Liver (tissue), 9 donors: ENCODE measurements around the gene GABBR2. TPM values are rescaled to one million over a fixed set of nuclear protein-coding genes. Genes with fewer than 3 reads are reported as not detected.

Experiments
- DNase-seq: peaks from one replicate; pipeline ENCODE4 v3.0.0-alpha.2; 2017; ENCODE audit warnings: low spot score
- H3K27ac ChIP-seq, 2 donors: one replicate each; pipeline ENCODE4 v1.7.0; 2013; ENCODE audit warnings: inconsistent platforms in 2 of 2, low read length in 2 of 2, control low read depth in 1 of 2, low read depth in 1 of 2, mild to moderate bottlenecking in 1 of 2
- H3K27me3 ChIP-seq, 4 donors: one replicate each; pipeline versions ENCODE4 v1.6.1 to v1.7.0; 2013; ENCODE audit warnings: low read length in 3 of 4, inconsistent platforms in 1 of 4, mild to moderate bottlenecking in 1 of 4, moderate library complexity in 1 of 4; ENCODE audit not compliant: control insufficient read depth in 4 of 4, insufficient read depth in 4 of 4
- H3K36me3 ChIP-seq, 4 donors: one replicate each; pipeline versions ENCODE4 v1.6.1 to v1.7.0; 2013; ENCODE audit warnings: low read length in 3 of 4, mild to moderate bottlenecking in 3 of 4, low read depth in 1 of 4, moderate library complexity in 1 of 4; ENCODE audit not compliant: control insufficient read depth in 4 of 4, insufficient read depth in 3 of 4
- H3K4me1 ChIP-seq, 4 donors: one replicate each; pipeline versions ENCODE4 v1.6.1 to v1.7.0; 2013; ENCODE audit warnings: low read length in 3 of 4, mild to moderate bottlenecking in 3 of 4, moderate library complexity in 1 of 4; ENCODE audit not compliant: control insufficient read depth in 4 of 4, insufficient read depth in 4 of 4
- H3K4me3 ChIP-seq, 3 donors: one replicate each; pipeline versions ENCODE4 v1.6.1 to v1.7.0; 2013; ENCODE audit warnings: low read length in 3 of 3, control low read depth in 1 of 3, low read depth in 1 of 3, mild to moderate bottlenecking in 1 of 3
- H3K9ac ChIP-seq, 2 donors: one replicate each; pipeline ENCODE4 v1.7.0; 2013; ENCODE audit warnings: low read length in 2 of 2, mild to moderate bottlenecking in 2 of 2, moderate library complexity in 2 of 2, control low read depth in 1 of 2, low read depth in 1 of 2
- H3K9me3 ChIP-seq, 4 donors: one replicate each; pipeline versions ENCODE4 v1.6.1 to v1.7.0; 2013; ENCODE audit warnings: low read length in 3 of 4; ENCODE audit not compliant: control insufficient read depth in 4 of 4
- ATF3 ChIP-seq: IDR thresholded peaks from 2 replicates; pipeline ENCODE4 v1.6.1; 2016; ENCODE audit warnings: antibody characterized with exemption
- CTCF ChIP-seq: fragments of 150-350 bp; IDR thresholded peaks from 2 replicates; pipeline ENCODE4 v1.5.1; 2017; ENCODE audit warnings: improper control_type of control experiment, low read depth, low read length; ENCODE audit not compliant: missing input control
- EGR1 ChIP-seq, 2 donors: IDR thresholded peaks; 2 replicates each; pipeline ENCODE4 v1.6.1; 2016 to 2018; ENCODE audit warnings: antibody characterized with exemption in 2 of 2, low read depth in 2 of 2
- FOXA1 ChIP-seq: IDR thresholded peaks from 2 replicates; pipeline ENCODE4 v1.6.1; 2016; ENCODE audit warnings: antibody characterized with exemption
- FOXA2 ChIP-seq: IDR thresholded peaks from 2 replicates; pipeline ENCODE4 v1.6.1; 2016; ENCODE audit warnings: antibody characterized with exemption
- GABPA ChIP-seq, 2 donors: IDR thresholded peaks in 1 of 2; conservative IDR thresholded peaks in 1 of 2; 2 replicates each; pipeline ENCODE4 v1.6.1; 2016; ENCODE audit warnings: antibody characterized with exemption in 2 of 2, mild to moderate bottlenecking in 1 of 2, moderate library complexity in 1 of 2
- HNF4A ChIP-seq, 2 donors: conservative IDR thresholded peaks; 2 replicates each; pipeline ENCODE4 v1.6.1; 2016; ENCODE audit warnings: antibody characterized with exemption in 2 of 2, mild to moderate bottlenecking in 2 of 2
- HNF4G ChIP-seq: IDR thresholded peaks from 2 replicates; pipeline ENCODE4 v1.6.1; 2016; ENCODE audit warnings: antibody characterized with exemption
- JUND ChIP-seq, 2 donors: IDR thresholded peaks; 2 replicates each; pipeline ENCODE4 v1.6.1; 2016; ENCODE audit warnings: antibody characterized with exemption in 2 of 2
- MAX ChIP-seq: IDR thresholded peaks from 2 replicates; pipeline ENCODE4 v1.6.1; 2016; ENCODE audit warnings: antibody characterized with exemption
- NR2F2 ChIP-seq: IDR thresholded peaks from 2 replicates; pipeline ENCODE4 v1.6.1; 2016; ENCODE audit warnings: antibody characterized with exemption
- RAD21 ChIP-seq, 2 donors: IDR thresholded peaks; 2 replicates each; pipeline ENCODE4 v1.6.1; 2016; ENCODE audit warnings: antibody characterized with exemption in 2 of 2, mild to moderate bottlenecking in 2 of 2
- REST ChIP-seq: IDR thresholded peaks from 2 replicates; pipeline ENCODE4 v1.6.1; 2016; ENCODE audit warnings: antibody characterized with exemption, mild to moderate bottlenecking
- RXRA ChIP-seq, 2 donors: IDR thresholded peaks; 2 replicates each; pipeline ENCODE4 v1.6.1; 2017 to 2018; ENCODE audit warnings: antibody characterized with exemption in 2 of 2, mild to moderate bottlenecking in 1 of 2
- SP1 ChIP-seq: IDR thresholded peaks from 2 replicates; pipeline ENCODE4 v1.6.1; 2018; ENCODE audit warnings: antibody characterized with exemption, mild to moderate bottlenecking
- TAF1 ChIP-seq: conservative IDR thresholded peaks from 2 replicates; pipeline ENCODE4 v1.6.1; 2016; ENCODE audit warnings: antibody characterized with exemption, mild to moderate bottlenecking
- YY1 ChIP-seq: IDR thresholded peaks from 2 replicates; pipeline ENCODE4 v1.6.1; 2016; ENCODE audit warnings: antibody characterized with exemption, mild to moderate bottlenecking
- ZBTB33 ChIP-seq: IDR thresholded peaks from 2 replicates; pipeline ENCODE4 v1.6.1; 2016; ENCODE audit warnings: antibody characterized with exemption
- WGBS: extraction: QIAGEN DNeasy Blood & Tissue Kit; methylation state at CpG from one replicate; pipeline ENCODE4 v1.1.7; 2013; 5-methylcytosine and 5-hydroxymethylcytosine counted together
- polyA plus RNA-seq, 2 donors: library from polyadenylated mRNA; stranded (reverse) in 1 of 2; unstranded in 1 of 2; fragments of 200-250 nt in 1 of 2; fragments of >200 nt in 1 of 2; fragmentation: Nextera tagmentation in 1 of 2; extraction: Ambion mirVana in 1 of 2; gene quantifications; one replicate each; pipeline versions ENCODE4 v1.2.1 to v1.2.3, GENCODE V29; 2013 to 2015
- total RNA-seq, 2 donors: library from RNA; depleted of rRNA; stranded (reverse); fragments of >200 nt; gene quantifications; one replicate each; pipeline ENCODE4 v1.2.3, GENCODE V29; 2014
- donor health status: healthy.
- donor health status: healthy.
- donor health status: healthy.
- donor health status: healthy.
- donor health status: healthy.

The GABBR2 gene
- total and polyA plus RNA-seq, 4 donors = 0.03 to 0.23 (median 0.08) TPM; not detected in 1

GRCh38 chr9:98484162-98484561, 224.6 kb downstream of the GABBR2 start:
- H3K36me3 ChIP-seq = no peaks in the 10 kb centered on the region
- WGBS = 50% methylated on average over 5 of the region's 5 CpGs
- TF ChIP-seq YY1 (no peak), FOXA1 (no peak), EGR1 (IDR thresholded peaks at IDR 0.05; ENCODE audit: low read depth in 2 of 2) (no peak), ZBTB33 (no peak)

GRCh38 chr9:98482226-98482625, 226.5 kb downstream of the GABBR2 start:
- 82% methylated on average over 5 of the region's 5 CpGs for WGBS
- H3K4me1 ChIP-seq = no peaks in the 10 kb centered on the region
- H3K9me3 ChIP-seq = no peaks in the 10 kb centered on the region
- H3K27me3 ChIP-seq = no peaks in the 10 kb centered on the region
- H3K9ac ChIP-seq = no peak overlapping the region
- no peak for DNase-seq
- TF ChIP-seq RXRA (IDR thresholded peaks at IDR 0.05) (no peak), RAD21 (IDR thresholded peaks at IDR 0.05) (no peak), SP1 (no peak), GABPA (IDR thresholded peaks at IDR 0.05 in 1 of 2, conservative IDR thresholded peaks at IDR 0.05 in 1 of 2) (no peak)
- no peak overlapping the region for H3K27ac ChIP-seq
- no peak overlapping the region for H3K4me3 ChIP-seq
- H3K36me3 ChIP-seq = no peaks in the 10 kb centered on the region

More at GRCh38 chr9:98484162-98484561, 224.6 kb downstream of the GABBR2 start:
- no peak overlapping the region for H3K27ac ChIP-seq
- H3K9me3 ChIP-seq = no peaks in the 10 kb centered on the region
- no peak for DNase-seq
- H3K4me3 ChIP-seq = no peak overlapping the region
- H3K9ac ChIP-seq = no peak overlapping the region
- H3K27me3 ChIP-seq = no peaks in the 10 kb centered on the region
- H3K4me1 ChIP-seq = no peaks in the 10 kb centered on the region

GRCh38 chr9:98481676-98482075, 227.1 kb downstream of the GABBR2 start:
- Histone ChIP-seq H3K27me3 (no peaks in the 10 kb centered on the region), H3K36me3 (no peaks in the 10 kb centered on the region), H3K9ac (no peak overlapping the region), H3K27ac (no peak overlapping the region), H3K9me3 (no peaks in the 10 kb centered on the region), H3K4me1 (no peaks in the 10 kb centered on the region), H3K4me3 (no peak overlapping the region)
- no peak for TF ChIP-seq RAD21 (IDR thresholded peaks at IDR 0.05)
- TF ChIP-seq ZBTB33 = no peak
- TF ChIP-seq CTCF = no peak
- TF ChIP-seq FOXA2 = no peak
- TF ChIP-seq HNF4A (conservative IDR thresholded peaks at IDR 0.05) = no peak
- TF ChIP-seq NR2F2 = no peak
- TF ChIP-seq YY1 = no peak
- TF ChIP-seq HNF4G = no peak
- TF ChIP-seq EGR1 (IDR thresholded peaks at IDR 0.05; ENCODE audit: low read depth in 2 of 2) = no peak
- TF ChIP-seq ATF3 = no peak
- TF ChIP-seq JUND (IDR thresholded peaks at IDR 0.05) = no peak
- no peak for TF ChIP-seq MAX
- no peak for TF ChIP-seq REST
- TF ChIP-seq RXRA (IDR thresholded peaks at IDR 0.05) = no peak
- TF ChIP-seq TAF1 = no peak
- 62% methylated on average over 5 of the region's 5 CpGs for WGBS
- DNase-seq = no peak
